ENCODE data around the gene TBC1D8. TPM values are rescaled to one million over a fixed set of nuclear protein-coding genes. Genes with fewer than 3 reads are reported as not detected.
A peak's percentile ranks its signal among the peaks of the same experiment; 100 is the strongest.

The TBC1D8 gene
- total and polyA plus RNA-seq, 2 experiments from 2014 or later = 18.0 to 36.9 TPM

- no peaks in the 10 kb centered on the region; the same call in 1 of the 2 replicates for H3K9me2 ChIP-seq (ENCODE audit: insufficient read depth)
- peak overlapping the region; percentile 97 for H3K4me2 ChIP-seq
- no peaks in the 10 kb centered on the region for H3K36me3 ChIP-seq (ENCODE audit: insufficient read depth)
- H3K79me2 ChIP-seq (replicated peaks; ENCODE audit: insufficient read depth) = peaks cover 61% of the 10 kb centered on the region
- H3K4me1 Mint-ChIP-seq = peaks cover 74% of the 10 kb centered on the region
- H3F3A ChIP-seq (replicated peaks; ENCODE audit: low read depth) = peaks cover 11% of the 10 kb centered on the region
- H3K4me1 ChIP-seq (ENCODE audit: insufficient read depth) = peaks cover 65% of the 10 kb centered on the region
- ATAC-seq (peak; percentile 2; the same call in 2 of the 3 replicates), DNase-seq (ENCODE audit: low spot score) (peak; percentile 32)
- TF ChIP-seq NANOG (IDR thresholded peaks at IDR 0.05; ENCODE audit: borderline replicate concordance) (no peak), ZNF331 (CRISPR knock-in tag; IDR thresholded peaks at IDR 0.05; ENCODE audit: low read depth) (no peak), JUNB (IDR thresholded peaks at IDR 0.05; ENCODE audit: unreplicated experiment) (no peak), STAT1 (IDR thresholded peaks at IDR 0.05; ENCODE audit: unreplicated experiment) (no peak), POLR2AphosphoS5 (IDR thresholded peaks at IDR 0.05; ENCODE audit: low read depth) (no peak), EZH2phosphoT487 (IDR thresholded peaks at IDR 0.05; ENCODE audit: unreplicated experiment) (no peak)
- TF ChIP-seq, protein P1, sequence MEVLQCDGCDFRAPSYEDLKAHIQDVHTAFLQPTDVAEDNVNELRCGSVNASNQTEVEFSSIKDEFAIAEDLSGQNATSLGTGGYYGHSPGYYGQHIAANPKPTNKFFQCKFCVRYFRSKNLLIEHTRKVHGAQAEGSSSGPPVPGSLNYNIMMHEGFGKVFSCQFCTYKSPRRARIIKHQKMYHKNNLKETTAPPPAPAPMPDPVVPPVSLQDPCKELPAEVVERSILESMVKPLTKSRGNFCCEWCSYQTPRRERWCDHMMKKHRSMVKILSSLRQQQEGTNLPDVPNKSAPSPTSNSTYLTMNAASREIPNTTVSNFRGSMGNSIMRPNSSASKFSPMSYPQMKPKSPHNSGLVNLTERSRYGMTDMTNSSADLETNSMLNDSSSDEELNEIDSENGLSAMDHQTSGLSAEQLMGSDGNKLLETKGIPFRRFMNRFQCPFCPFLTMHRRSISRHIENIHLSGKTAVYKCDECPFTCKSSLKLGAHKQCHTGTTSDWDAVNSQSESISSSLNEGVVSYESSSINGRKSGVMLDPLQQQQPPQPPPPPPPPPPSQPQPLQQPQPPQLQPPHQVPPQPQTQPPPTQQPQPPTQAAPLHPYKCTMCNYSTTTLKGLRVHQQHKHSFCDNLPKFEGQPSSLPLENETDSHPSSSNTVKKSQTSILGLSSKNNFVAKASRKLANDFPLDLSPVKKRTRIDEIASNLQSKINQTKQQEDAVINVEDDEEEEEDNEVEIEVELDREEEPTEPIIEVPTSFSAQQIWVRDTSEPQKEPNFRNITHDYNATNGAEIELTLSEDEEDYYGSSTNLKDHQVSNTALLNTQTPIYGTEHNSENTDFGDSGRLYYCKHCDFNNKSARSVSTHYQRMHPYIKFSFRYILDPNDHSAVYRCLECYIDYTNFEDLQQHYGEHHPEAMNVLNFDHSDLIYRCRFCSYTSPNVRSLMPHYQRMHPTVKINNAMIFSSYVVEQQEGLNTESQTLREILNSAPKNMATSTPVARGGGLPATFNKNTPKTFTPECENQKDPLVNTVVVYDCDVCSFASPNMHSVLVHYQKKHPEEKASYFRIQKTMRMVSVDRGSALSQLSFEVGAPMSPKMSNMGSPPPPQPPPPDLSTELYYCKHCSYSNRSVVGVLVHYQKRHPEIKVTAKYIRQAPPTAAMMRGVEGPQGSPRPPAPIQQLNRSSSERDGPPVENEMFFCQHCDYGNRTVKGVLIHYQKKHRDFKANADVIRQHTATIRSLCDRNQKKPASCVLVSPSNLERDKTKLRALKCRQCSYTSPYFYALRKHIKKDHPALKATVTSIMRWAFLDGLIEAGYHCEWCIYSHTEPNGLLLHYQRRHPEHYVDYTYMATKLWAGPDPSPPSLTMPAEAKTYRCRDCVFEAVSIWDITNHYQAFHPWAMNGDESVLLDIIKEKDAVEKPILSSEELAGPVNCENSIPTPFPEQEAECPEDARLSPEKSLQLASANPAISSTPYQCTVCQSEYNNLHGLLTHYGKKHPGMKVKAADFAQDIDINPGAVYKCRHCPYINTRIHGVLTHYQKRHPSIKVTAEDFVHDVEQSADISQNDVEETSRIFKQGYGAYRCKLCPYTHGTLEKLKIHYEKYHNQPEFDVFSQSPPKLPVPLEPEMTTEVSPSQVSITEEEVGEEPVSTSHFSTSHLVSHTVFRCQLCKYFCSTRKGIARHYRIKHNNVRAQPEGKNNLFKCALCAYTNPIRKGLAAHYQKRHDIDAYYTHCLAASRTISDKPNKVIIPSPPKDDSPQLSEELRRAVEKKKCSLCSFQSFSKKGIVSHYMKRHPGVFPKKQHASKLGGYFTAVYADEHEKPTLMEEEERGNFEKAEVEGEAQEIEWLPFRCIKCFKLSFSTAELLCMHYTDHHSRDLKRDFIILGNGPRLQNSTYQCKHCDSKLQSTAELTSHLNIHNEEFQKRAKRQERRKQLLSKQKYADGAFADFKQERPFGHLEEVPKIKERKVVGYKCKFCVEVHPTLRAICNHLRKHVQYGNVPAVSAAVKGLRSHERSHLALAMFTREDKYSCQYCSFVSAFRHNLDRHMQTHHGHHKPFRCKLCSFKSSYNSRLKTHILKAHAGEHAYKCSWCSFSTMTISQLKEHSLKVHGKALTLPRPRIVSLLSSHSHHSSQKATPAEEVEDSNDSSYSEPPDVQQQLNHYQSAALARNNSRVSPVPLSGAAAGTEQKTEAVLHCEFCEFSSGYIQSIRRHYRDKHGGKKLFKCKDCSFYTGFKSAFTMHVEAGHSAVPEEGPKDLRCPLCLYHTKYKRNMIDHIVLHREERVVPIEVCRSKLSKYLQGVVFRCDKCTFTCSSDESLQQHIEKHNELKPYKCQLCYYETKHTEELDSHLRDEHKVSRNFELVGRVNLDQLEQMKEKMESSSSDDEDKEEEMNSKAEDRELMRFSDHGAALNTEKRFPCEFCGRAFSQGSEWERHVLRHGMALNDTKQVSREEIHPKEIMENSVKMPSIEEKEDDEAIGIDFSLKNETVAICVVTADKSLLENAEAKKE (CRISPR knock-in tag; IDR thresholded peaks at IDR 0.05) = no peak
- no peak overlapping the region for H3K27ac ChIP-seq (ENCODE audit: low read depth)
- no peaks in the 10 kb centered on the region; the same call in 2 of the 3 replicates for H3K36me3 Mint-ChIP-seq (ENCODE audit: low read depth)
- H3K9me3 Mint-ChIP-seq = no peaks in the 10 kb centered on the region
- peak overlapping the region; percentile 97 for H3K4me3 ChIP-seq
- H2AFZ ChIP-seq = no peak overlapping the region
- peaks cover 13% of the 10 kb centered on the region for H3K27me3 Mint-ChIP-seq (ENCODE audit: insufficient read depth, low read depth, poor library complexity)
- peak overlapping the region; percentile 70 for H3K4me3 Mint-ChIP-seq
- H3K27ac Mint-ChIP-seq = no peak overlapping the region
- peaks cover 11% of the 10 kb centered on the region for H3K27me3 ChIP-seq (ENCODE audit: insufficient read depth)
- H4K20me1 ChIP-seq (replicated peaks; ENCODE audit: insufficient read depth) = peaks cover 17% of the 10 kb centered on the region; the same call in 1 of the 2 replicates
These were observed 1.7 kb downstream of the TBC1D8 start for GRCh38 chr2:101149241-101150192.

All from GM23338 (cell line).